Measurements from ENCODE around the gene SAA2. TPM values are rescaled to one million over a fixed set of nuclear protein-coding genes. Genes with fewer than 3 reads are reported as not detected.

Gene SAA2
- total RNA-seq, 1 experiment from 2014 or later: not detected

GRCh38 chr11:18196532-18196931 is 51.9 kb downstream of the SAA2 start:
- BruUV-seq (replicated peaks): no TSS peak
- peaks cover 11% of the 10 kb centered on the region for H3K27me3 Mint-ChIP-seq (ENCODE audit: insufficient read depth, unreplicated experiment)
- H3K9me3 Mint-ChIP-seq (ENCODE audit: unreplicated experiment): no peaks in the 10 kb centered on the region
- H3K9me3 ChIP-seq: no peaks in the 10 kb centered on the region
- no peak overlapping the region for H3K27ac Mint-ChIP-seq (ENCODE audit: unreplicated experiment)
- CTCF ChIA-PET: no interaction called here
- TF ChIP-seq CTCF (IDR thresholded peaks at IDR 0.05; ENCODE audit: insufficient read depth in 1 of 2, low read depth in 1 of 2, low read length in 1 of 2, severe bottlenecking in 1 of 2, unreplicated experiment in 1 of 2): no peak
- no peaks in the 10 kb centered on the region; the same call in 1 of the 2 replicates for H3K27me3 ChIP-seq (replicated peaks; ENCODE audit: control insufficient read depth, insufficient read depth, low read length)
- no peak for DNase-seq
- no peaks in the 10 kb centered on the region for H3K36me3 Mint-ChIP-seq (ENCODE audit: insufficient read depth, unreplicated experiment)
- POLR2A ChIA-PET: no interaction called here
- no peak overlapping the region for H3K4me3 ChIP-seq (ENCODE audit: low read depth, low read length)
- no peaks in the 10 kb centered on the region for H3K36me3 ChIP-seq (ENCODE audit: control insufficient read depth, insufficient read depth, low read length)
- H3K4me1 Mint-ChIP-seq (ENCODE audit: low read depth, unreplicated experiment): no peaks in the 10 kb centered on the region
- H3K4me1 ChIP-seq: no peaks in the 10 kb centered on the region
- no peak overlapping the region for H3K4me3 Mint-ChIP-seq (ENCODE audit: unreplicated experiment)
- intact Hi-C loops (cut with micrococcal nuclease; ENCODE audit: unreplicated experiment): no loop called here

Other genes with a start within 250 kb of the SAA2 start
- gene SERGEF, start 235.6 kb downstream of the SAA2 start, total RNA-seq (2022): 17.5 and 17.8 TPM in 2 replicates
- gene TPH1, start 202.4 kb downstream of the SAA2 start, total RNA-seq (2022): 0.32 and 0.67 TPM in 2 replicates
- 38.9 and 43.1 TPM in 2 replicates for gene SAAL1, start 142.6 kb downstream of the SAA2 start, total RNA-seq (2022)
- gene MRGPRX3, start 116.1 kb downstream of the SAA2 start, total RNA-seq (2022): not detected in 2 replicates
- gene MRGPRX4, start 75.8 kb downstream of the SAA2 start, total RNA-seq (2022): not detected in 2 replicates
- gene SAA4, start 11.9 kb downstream of the SAA2 start, total RNA-seq (2022): not detected in 2 replicates
- gene SAA1, start 17.6 kb upstream of the SAA2 start, total RNA-seq (2022): not detected in 2 replicates
- 17.5 TPM in 2 replicates for gene HPS5, start 73.5 kb upstream of the SAA2 start, total RNA-seq (2022)
- gene GTF2H1, start 73.9 kb upstream of the SAA2 start, total RNA-seq (2022): 63.0 and 72.0 TPM in 2 replicates
- 396 and 507 TPM in 2 replicates for gene LDHA, start 145.9 kb upstream of the SAA2 start, total RNA-seq (2022)
- gene LDHC, start 163.7 kb upstream of the SAA2 start, total RNA-seq (2022): not detected in 2 replicates
- gene LDHAL6A, start 207.2 kb upstream of the SAA2 start, total RNA-seq (2022): 0.51 and 0.59 TPM in 2 replicates